GM19452 (cell line): ENCODE results near the gene GIGYF1.
A peak's percentile ranks its signal among the peaks of the same experiment; 100 is the strongest.
"Not testable (repeated sequence)": the region's sequence is repeated elsewhere in the genome, so short reads cannot be mapped to it uniquely, and the experiment has no call there.

Experiments
- ATAC-seq: cut with Tn5 transposase; IDR thresholded peaks from one replicate; pipeline ENCODE4 v1.9.1; 2021; ENCODE audit not compliant: unreplicated experiment

Gene GIGYF1

GRCh38 chr7:100674411-100675104, 19.5 kb downstream of the GIGYF1 start:
- no peak for ATAC-seq

- ATAC-seq, result no peak
Observed at GRCh38 chr7:100673942-100674410, 20.1 kb downstream of the GIGYF1 start.

GRCh38 chr7:100673302-100673941, 20.6 kb downstream of the GIGYF1 start, which contains the start of gene GNB2:
TSS of gene GNB2 (plus strand) at chr7:100673740. CDS start at chr7:100676266, 2,526 bp downstream.
- ATAC-seq, result peak; percentile 57

GRCh38 chr7:100671353-100672327, 22.4 kb downstream of the GIGYF1 start:
- no peak for ATAC-seq

GRCh38 chr7:100670074-100670473, 24.0 kb downstream of the GIGYF1 start:
- ATAC-seq, result no peak

- not testable (repeated sequence) for ATAC-seq
Observed at GRCh38 chr7:100669106-100669505, 24.9 kb downstream of the GIGYF1 start.

- no peak for ATAC-seq
Observed at GRCh38 chr7:100668069-100668449, 26.0 kb downstream of the GIGYF1 start.

- ATAC-seq, result no peak
Observed at GRCh38 chr7:100667331-100668068, 26.6 kb downstream of the GIGYF1 start.

GRCh38 chr7:100665168-100665726, 28.8 kb downstream of the GIGYF1 start:
- no peak for ATAC-seq

GRCh38 chr7:100662194-100662776, 31.8 kb downstream of the GIGYF1 start:
- not testable (repeated sequence) for ATAC-seq

- ATAC-seq, result no peak
Observed at GRCh38 chr7:100655908-100656674, 38.0 kb downstream of the GIGYF1 start, which contains the start of gene ACTL6B. TSS of gene ACTL6B (minus strand) at chr7:100656448. CDS start at chr7:100656354, 94 bp downstream.

GRCh38 chr7:100654908-100655831, 38.9 kb downstream of the GIGYF1 start:
- no peak for ATAC-seq

- ATAC-seq, result no peak
Observed at GRCh38 chr7:100649826-100650565, 44.1 kb downstream of the GIGYF1 start.

GRCh38 chr7:100642534-100642907, 51.5 kb downstream of the GIGYF1 start:
- ATAC-seq, result no peak

GRCh38 chr7:100641860-100642533, 52.1 kb downstream of the GIGYF1 start:
- no peak for ATAC-seq

- ATAC-seq, result no peak
Observed at GRCh38 chr7:100641463-100641859, 52.6 kb downstream of the GIGYF1 start, which contains the start of gene TFR2. TSS of gene TFR2 (minus strand) at chr7:100641552. CDS start at chr7:100641509, 43 bp downstream.
